HG03469 (cell line): ENCODE measurements around the gene YKT6.
"Not testable (repeated sequence)": the region's sequence is repeated elsewhere in the genome, so short reads cannot be mapped to it uniquely, and the experiment has no call there.

Source experiments
- ATAC-seq: cut with Tn5 transposase; IDR thresholded peaks from one replicate; pipeline ENCODE4 v1.9.1; 2021; ENCODE audit warnings: mild to moderate bottlenecking, moderate library complexity, moderate number of reproducible peaks; ENCODE audit not compliant: unreplicated experiment

The YKT6 gene

GRCh38 chr7:44191171-44191570 lies 9.6 kb upstream of the YKT6 start:
- ATAC-seq = no peak

DNA sequence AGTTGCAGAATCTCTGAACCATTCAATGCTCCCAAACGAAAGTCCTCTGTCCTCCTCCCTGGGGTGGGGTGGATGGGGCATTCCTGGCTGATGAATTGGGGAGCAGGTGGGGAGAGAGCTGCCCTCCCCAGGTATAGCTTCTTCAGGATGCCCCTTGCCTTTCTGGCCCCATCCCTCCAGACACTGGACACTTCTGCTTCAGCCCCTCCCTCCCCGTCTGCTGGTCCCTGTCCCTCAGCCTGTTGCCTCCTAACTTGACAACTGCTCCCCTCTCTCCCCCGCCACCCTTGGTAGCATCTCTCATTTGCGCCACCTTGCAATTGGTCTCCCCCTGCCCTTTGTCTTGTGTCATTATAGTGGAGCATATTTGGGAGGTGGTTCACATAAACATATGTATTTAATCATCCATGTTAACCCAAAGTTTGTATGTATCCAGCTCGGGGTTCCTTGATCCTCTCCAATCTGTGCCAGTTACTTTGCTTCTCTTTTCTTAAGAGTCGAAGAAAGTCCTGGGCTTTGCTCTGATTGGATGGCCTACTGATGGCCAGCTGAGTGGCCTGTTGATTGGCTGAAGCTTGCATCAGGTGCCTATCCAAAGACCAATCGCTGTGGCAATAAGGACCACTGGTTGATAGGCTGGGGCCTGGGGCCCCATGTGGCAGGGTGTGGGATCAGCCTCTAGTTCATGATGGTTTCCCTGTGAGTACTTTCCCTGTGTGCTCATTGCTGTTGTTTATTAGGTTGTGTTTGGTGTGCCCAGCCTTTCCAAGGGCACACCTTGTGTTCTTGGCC lies 7.6 kb upstream of the YKT6 start:
- no peak for ATAC-seq

DNA sequence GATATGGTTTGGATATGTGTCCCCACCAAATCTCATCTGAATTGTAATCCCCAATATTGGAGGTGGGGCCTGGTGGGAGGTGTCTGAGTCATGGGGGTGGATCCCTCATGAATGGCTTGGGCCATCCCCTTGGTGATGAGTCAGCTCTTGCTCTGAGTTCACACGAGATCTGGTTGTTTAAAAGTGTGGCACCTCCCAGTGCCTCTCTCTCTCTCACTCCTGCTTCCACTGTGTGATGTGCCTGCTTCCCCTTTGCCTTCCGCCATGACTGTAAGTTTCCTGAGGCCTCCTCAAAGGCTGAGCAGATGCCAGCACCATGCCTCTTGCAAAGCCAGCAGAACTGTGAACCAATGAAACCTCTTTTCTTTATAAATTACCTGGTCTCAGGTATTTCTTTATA lies 6.7 kb upstream of the YKT6 start:
- no peak for ATAC-seq

- no peak for ATAC-seq
Measured at GRCh38 chr7:44194562-44195145, 6.1 kb upstream of the YKT6 start.

GRCh38 chr7:44195889-44196288 lies 4.9 kb upstream of the YKT6 start:
- ATAC-seq = no peak

DNA sequence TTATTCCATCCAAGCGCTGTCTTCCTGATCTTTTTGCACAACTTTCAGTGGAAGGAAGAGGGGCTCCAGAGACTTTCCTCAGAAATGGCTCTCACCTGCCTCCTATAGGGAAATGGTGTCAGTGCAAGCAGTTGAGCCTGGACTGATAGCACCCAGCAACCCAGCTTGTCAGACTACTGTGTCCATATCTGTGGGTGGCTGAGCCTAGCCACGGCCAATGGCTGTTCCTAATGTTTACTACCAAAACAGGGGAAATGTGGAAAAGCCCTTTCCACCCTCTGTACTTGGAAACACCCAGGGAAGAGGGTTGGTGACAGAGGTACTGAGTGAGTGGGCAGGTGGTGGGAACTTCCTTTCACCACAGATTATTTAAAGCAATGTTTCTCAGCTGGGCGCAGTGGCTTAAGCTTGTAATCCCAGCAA lies 4.3 kb upstream of the YKT6 start:
- ATAC-seq = no peak

DNA sequence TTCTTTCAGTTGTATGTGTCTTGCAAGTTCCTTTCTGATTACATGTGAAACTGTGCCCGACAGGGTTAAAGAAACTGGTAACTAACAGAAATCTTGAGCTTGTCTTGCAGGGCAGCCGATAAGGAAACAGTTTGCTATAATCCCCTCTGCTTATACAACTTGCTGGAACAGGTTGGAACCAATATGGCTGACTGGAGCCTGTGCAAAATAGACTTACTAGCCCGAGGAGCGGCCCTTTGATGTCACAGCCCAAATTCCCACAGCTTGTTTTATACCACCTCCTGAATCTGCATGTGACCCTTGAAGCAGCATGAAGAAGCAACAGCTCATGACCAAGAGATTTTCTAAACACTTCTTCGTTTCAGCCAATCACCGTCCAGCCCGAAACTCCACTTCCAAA lies 3.3 kb upstream of the YKT6 start:
- ATAC-seq = no peak

- not testable (repeated sequence) for ATAC-seq
Measured at GRCh38 chr7:44200163-44200562, 615 bp upstream of the YKT6 start.

- ATAC-seq = no peak
Measured at GRCh38 chr7:44201813-44202212, 1.0 kb downstream of the YKT6 start.

DNA sequence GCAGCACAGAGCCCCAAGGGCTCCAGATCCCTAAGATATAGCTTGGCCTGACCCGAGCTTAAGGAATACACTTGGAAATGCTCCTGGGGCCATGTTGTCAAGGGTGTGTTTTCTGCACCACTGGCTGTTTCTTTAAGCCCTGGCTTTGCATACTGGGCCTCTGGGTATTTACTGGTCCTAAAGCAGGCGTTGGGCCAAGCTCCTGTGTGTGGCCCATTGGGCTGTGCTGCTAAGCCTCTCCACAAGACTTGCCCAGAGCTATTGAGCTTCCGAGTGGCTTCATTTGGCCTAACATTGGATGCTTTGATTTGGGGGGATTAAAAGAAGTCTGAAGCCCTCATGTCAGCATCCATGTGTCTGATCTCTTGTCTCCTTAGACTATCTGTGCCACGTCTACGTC lies 5.2 kb downstream of the YKT6 start:
- ATAC-seq = no peak

DNA sequence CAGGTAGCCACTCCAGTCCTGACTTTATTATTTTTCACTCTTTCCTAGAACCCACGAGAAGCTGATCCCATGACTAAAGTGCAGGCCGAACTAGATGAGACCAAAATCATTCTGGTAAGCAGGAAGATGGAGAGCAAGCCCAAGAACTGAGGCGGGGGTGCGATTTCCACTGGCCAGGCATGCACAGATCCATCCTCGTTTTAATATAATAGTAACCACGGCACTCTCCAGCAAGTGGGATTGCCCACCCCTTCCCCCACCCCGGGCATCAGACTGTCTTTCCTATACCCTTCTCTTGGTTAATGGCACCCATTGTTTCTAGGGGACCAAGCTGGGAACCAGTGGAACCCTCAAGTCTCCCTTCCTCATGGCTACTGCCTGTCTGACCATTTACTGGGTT lies 7.3 kb downstream of the YKT6 start:
- ATAC-seq = no peak

DNA sequence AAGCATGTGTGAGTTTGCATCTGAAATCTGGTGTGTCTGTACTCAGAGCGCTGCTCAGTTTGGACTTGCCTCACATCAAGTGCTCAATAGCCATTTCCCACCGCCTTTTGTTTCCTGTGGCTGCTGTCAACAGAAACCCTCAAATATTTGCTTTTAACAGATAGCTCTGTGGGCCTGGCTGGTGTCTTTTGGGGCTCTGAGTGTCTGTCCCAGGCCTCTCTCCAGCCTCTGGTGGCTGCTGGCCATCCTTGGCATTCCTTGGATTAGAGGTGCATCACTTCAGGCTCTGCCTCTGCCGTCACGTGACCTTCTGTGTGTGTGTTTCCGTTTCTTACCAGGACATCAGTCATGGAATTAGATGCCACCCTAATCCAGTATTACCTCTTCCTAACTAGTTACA lies 9.3 kb downstream of the YKT6 start:
- no peak for ATAC-seq

DNA sequence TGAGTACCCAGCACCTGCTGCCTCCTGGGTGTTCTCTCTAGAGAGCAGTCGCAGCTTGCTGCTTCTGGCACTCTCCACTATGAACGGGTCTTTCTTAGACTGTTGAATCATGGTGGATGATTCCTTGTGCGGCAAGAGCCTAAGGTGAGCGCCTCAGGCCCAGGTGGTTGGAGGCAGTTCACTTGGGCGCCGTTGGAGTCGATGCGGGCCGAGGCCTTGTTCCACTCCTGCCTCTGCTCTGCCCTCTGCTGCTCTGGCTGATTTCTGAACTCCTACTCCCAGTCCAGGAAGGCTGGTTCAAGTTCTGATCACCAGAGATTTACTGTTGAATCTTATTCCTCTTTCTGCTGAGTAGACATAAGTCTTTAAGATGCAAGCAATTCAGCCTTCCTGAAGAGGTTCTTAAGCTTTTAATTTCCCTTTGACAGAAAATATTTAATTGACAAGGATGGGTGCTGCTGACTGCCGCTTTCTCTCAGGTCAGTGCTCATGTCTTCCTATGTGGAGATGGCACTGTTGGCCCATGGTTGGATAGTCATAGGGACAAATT lies 10.4 kb downstream of the YKT6 start:
- ATAC-seq = no peak

DNA sequence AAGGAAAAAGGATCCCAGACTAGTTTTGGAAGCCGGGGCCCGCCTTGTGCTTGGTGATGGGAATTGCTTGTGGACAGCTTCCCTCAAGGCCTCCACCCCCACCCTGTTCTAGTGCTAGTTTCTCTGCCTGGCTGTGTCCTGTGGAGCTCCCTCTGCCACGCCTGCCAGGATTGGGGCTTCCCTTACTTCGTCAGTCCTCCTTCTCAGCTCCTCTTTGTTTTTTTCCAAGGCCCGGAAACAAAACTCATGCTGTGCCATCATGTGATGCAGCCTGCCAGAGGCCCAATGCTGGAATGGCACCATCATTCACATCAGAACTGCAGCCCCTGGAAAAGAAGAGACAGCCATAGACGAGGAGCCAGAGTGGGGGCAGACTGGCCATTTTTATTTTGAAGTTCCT lies 11.2 kb downstream of the YKT6 start:
- no peak for ATAC-seq

GRCh38 chr7:44212581-44213184 lies 11.9 kb downstream of the YKT6 start:
- no peak for ATAC-seq

DNA sequence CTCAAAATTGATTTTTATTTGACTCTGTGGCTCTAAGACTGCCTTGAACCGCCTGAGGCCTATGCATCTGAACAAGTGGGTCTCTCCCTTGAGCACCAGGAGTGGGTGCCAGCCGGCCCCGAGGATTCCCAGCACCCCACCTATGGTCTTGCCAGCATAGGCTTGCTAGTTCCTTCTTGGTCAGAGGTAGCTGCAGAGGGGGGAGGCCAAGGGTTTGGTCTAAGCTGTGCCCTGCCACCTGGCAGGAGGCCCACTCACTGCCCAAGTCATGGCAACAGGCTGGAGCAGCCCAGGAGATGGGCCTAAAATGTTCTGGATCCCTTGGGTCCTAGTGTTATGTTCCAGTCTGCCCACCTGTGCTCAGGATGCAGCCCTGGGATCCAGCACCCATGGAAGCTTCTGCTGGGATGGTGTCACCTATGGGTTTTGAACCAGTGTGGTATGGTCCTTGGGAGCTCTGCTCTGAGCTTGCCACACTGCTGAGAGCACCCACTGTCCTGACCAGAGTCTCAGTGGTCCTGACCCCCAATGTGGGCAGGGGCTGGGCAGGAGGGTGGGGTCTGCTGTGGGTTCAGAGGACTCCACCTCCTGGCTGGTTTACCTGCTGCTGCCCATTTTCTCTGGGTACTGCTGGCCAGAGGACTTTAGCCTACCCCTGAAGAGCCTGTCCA lies 12.6 kb downstream of the YKT6 start:
- ATAC-seq = no peak

- ATAC-seq = no peak
Measured at GRCh38 chr7:44213877-44214388, 13.2 kb downstream of the YKT6 start.

DNA sequence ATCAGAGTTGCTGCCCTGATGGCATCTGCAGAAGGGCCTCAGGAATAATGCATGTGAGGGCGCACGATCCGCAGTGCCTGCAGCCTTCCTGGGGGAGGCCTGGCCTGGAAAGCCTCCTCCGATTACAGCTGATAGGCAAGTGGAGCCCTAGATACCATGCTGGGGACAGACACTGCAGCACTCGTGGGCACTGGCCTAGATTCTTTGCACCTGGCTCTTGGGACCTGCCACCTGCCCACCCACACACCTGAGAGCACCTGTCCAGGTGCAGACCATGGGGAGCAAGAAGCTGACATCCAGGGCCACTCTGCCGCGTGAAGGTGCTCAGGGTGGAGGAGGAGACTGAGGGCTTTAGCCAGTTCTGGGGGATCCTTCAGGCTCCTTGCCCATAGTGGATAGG lies 14.8 kb downstream of the YKT6 start:
- ATAC-seq = no peak

DNA sequence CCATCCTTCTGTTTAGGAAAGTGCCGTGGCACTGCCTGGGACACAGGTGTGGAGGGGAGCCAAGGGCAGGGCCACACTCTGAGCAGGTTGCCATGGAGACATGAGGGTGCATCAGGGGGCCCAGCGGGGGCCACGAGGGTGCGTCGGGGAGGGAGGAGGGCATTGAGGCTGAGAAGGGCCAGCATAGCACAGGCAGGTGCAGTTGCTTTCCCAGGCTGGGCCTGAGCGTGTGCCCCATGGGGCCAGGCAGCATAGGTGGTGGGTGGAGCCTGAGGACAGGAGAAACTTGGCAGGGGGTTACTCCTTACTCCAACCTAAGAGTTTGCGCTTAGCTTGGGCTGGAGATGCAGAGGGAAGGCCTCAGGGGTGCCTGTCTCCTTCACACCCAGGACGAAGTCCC lies 15.2 kb downstream of the YKT6 start:
- no peak for ATAC-seq

GRCh38 chr7:44216521-44217222 lies 15.9 kb downstream of the YKT6 start:
- ATAC-seq = no peak
